Calu3 (cell line): ENCODE measurements around the gene ALKBH4. TPM values are rescaled to one million over a fixed set of nuclear protein-coding genes. Genes with fewer than 3 reads are reported as not detected.

ENCODE experiments used
- BruUV-seq: library from RNA; stranded (reverse); fragments of 400-500 nt; replicated peaks from 2 replicates; lab custom pipeline; 2021; lab: Mats Ljungman, UMichigan
- CTCF ChIA-PET: fragments of 300-600 bp; sonication (Branson Sonifier 250); formaldehyde crosslinking; loops from one replicate; lab custom pipeline; 2022; ENCODE audit warnings: antibody characterized with exemption; lab: Charles Lee
- DNase-seq: peaks from one replicate; pipeline ENCODE4 v3.0.0; 2022
- H3K27ac Mint-ChIP-seq: one replicate; pipeline ENCODE4 v1.8.0; 2022; ENCODE audit warnings: mixed read lengths; ENCODE audit not compliant: unreplicated experiment
- H3K27me3 Mint-ChIP-seq: one replicate; pipeline ENCODE4 v1.8.0; 2022; ENCODE audit warnings: mixed read lengths; ENCODE audit not compliant: unreplicated experiment
- H3K36me3 Mint-ChIP-seq: one replicate; pipeline ENCODE4 v1.8.0; 2022; ENCODE audit warnings: mild to moderate bottlenecking, moderate library complexity, mixed read lengths; ENCODE audit not compliant: insufficient read depth, unreplicated experiment
- H3K4me1 Mint-ChIP-seq: one replicate; pipeline ENCODE4 v1.8.0; 2022; ENCODE audit warnings: mild to moderate bottlenecking, low read depth, mixed read lengths; ENCODE audit not compliant: unreplicated experiment
- H3K4me3 Mint-ChIP-seq: one replicate; pipeline ENCODE4 v1.8.0; 2022; ENCODE audit warnings: mild to moderate bottlenecking, low read depth, moderate library complexity, mixed read lengths; ENCODE audit not compliant: unreplicated experiment
- H3K9me3 Mint-ChIP-seq: one replicate; pipeline ENCODE4 v1.8.0; 2022; ENCODE audit warnings: low read depth, mixed read lengths; ENCODE audit not compliant: unreplicated experiment
- CTCF ChIP-seq: fragments of 200-600 bp; IDR thresholded peaks from one replicate; pipeline ENCODE4 v1.8.0; 2022; ENCODE audit warnings: antibody characterized with exemption; ENCODE audit not compliant: unreplicated experiment
- intact Hi-C: fragments of 100-400 bp; cut with micrococcal nuclease; formaldehyde crosslinking; loops from one replicate; pipeline ENCODE4 v1.10.0; 2022; ENCODE audit not compliant: unreplicated experiment
- total RNA-seq: library from RNA; stranded (reverse); gene quantifications from 2 replicates; pipeline ENCODE4 v1.2.3, GENCODE V29; 2022

Gene ALKBH4
- total RNA-seq, 1 experiment from 2014 or later: 5.4 TPM

DNA sequence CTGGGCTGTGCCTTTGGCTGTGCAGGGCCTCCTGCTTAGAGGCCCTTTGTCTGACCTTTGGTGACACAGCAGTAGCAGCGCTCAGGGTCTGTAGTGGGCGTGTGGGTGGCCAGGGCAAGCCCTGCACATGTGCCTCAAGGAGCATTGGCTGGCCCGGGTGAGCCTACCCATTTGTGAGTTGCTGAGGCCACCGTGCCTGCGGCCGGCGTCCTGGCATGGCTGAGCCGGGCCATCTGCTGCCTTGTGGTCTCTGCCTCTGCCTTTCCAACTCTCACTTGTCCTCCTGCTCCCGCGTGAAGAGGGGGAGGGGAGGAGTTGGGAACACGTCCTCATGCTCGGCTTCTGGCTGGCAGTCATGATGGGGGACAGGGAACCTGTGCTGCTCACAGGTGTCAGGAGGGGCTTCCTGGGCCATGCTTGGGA, 40.5 kb downstream of the ALKBH4 start:
- no TSS peak for BruUV-seq
- Mint-ChIP-seq H3K4me1 (no peaks in the 10 kb centered on the region), H3K27ac (no peak overlapping the region), H3K36me3 (peaks cover 15% of the 10 kb centered on the region), H3K27me3 (no peaks in the 10 kb centered on the region), H3K9me3 (no peaks in the 10 kb centered on the region), H3K4me3 (no peak overlapping the region)
- no peak for TF ChIP-seq CTCF
- intact Hi-C loops: no loop called here
- no peak for DNase-seq
- CTCF ChIA-PET: no interaction called here

GRCh38 chr7:102421706-102422240, 42.9 kb downstream of the ALKBH4 start:
- Mint-ChIP-seq H3K27ac (no peak overlapping the region), H3K4me1 (no peaks in the 10 kb centered on the region), H3K27me3 (no peaks in the 10 kb centered on the region), H3K4me3 (no peak overlapping the region), H3K9me3 (no peaks in the 10 kb centered on the region), H3K36me3 (peaks cover 29% of the 10 kb centered on the region)
- intact Hi-C loops: no loop called here
- DNase-seq: no peak
- CTCF ChIA-PET: interaction anchor here (0.7 kb wide), 1 partner anchor 92 kb away, joined by 3 read pairs; no protein-coding TSS in a partner anchor
- no peak for TF ChIP-seq CTCF
- BruUV-seq: no TSS peak

DNA sequence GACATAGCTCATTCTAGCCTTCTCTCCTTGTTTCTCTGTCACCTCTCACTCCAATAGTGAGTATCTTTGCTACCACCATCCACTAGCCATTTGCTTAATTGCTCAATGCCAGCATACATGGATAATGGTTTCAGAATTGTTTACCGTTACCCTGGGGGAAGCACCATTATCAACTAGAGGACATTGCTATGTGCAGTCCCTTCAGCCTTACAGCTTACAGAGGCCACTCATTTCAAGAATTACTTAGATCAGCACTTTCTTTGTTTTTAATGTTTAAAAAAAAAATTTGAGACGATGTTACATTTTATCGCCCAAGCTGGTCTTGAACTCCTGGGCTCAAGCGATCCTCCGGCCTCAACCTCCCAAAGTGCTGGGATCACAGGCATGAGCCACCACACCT, 46.1 kb downstream of the ALKBH4 start:
- TF ChIP-seq CTCF: no peak
- Mint-ChIP-seq H3K36me3 (peaks cover 22% of the 10 kb centered on the region), H3K4me3 (no peak overlapping the region), H3K4me1 (no peaks in the 10 kb centered on the region), H3K27me3 (no peaks in the 10 kb centered on the region), H3K9me3 (no peaks in the 10 kb centered on the region), H3K27ac (no peak overlapping the region)
- BruUV-seq: no TSS peak
- intact Hi-C loops: no loop called here
- no peak for DNase-seq
- CTCF ChIA-PET: no interaction called here

GRCh38 chr7:102417105-102417504, 47.6 kb downstream of the ALKBH4 start:
- BruUV-seq: no TSS peak
- no peaks in the 10 kb centered on the region for H3K4me1 Mint-ChIP-seq
- H3K4me3 Mint-ChIP-seq: no peak overlapping the region
- no peak for DNase-seq
- no peaks in the 10 kb centered on the region for H3K27me3 Mint-ChIP-seq
- CTCF ChIA-PET: interaction anchor here (1.0 kb wide), 1 partner anchor 18 kb away, joined by 5 read pairs; no protein-coding TSS in a partner anchor
- peaks cover 22% of the 10 kb centered on the region for H3K36me3 Mint-ChIP-seq
- TF ChIP-seq CTCF: no peak
- no peaks in the 10 kb centered on the region for H3K9me3 Mint-ChIP-seq
- intact Hi-C loops: no loop called here
- H3K27ac Mint-ChIP-seq: no peak overlapping the region
